NCI-H2171 (cell line): ENCODE results near the gene TRIM67.

Experiments used
- DNase-seq: peaks from one replicate; lab custom pipeline; 2025; lab: John Stamatoyannopoulos, UW

TRIM67 gene

GRCh38 chr1:231183639-231184590 lies 22.1 kb downstream of the TRIM67 start:
- no peak for DNase-seq

- DNase-seq = no peak
Observed at GRCh38 chr1:231184891-231185290, 23.0 kb downstream of the TRIM67 start.

GRCh38 chr1:231185391-231185790 lies 23.5 kb downstream of the TRIM67 start:
- DNase-seq = no peak

- no peak for DNase-seq
Observed at GRCh38 chr1:231186356-231187115, 24.7 kb downstream of the TRIM67 start.

- DNase-seq = no peak
Observed at GRCh38 chr1:231187571-231187970, 25.7 kb downstream of the TRIM67 start.

GRCh38 chr1:231188072-231188471 lies 26.2 kb downstream of the TRIM67 start:
- DNase-seq = no peak

GRCh38 chr1:231188768-231189167 lies 26.9 kb downstream of the TRIM67 start:
- no peak for DNase-seq

GRCh38 chr1:231189683-231190270 lies 27.9 kb downstream of the TRIM67 start:
- DNase-seq = no peak

- DNase-seq = no peak
Observed at GRCh38 chr1:231190456-231190855, 28.6 kb downstream of the TRIM67 start.

- no peak for DNase-seq
Observed at GRCh38 chr1:231192620-231193163, 30.8 kb downstream of the TRIM67 start.

GRCh38 chr1:231193710-231194340 lies 32.0 kb downstream of the TRIM67 start:
- no peak for DNase-seq

- DNase-seq = no peak
Observed at GRCh38 chr1:231194476-231194842, 32.6 kb downstream of the TRIM67 start.

GRCh38 chr1:231194843-231195516 lies 33.1 kb downstream of the TRIM67 start:
- no peak for DNase-seq

- DNase-seq = no peak
Observed at GRCh38 chr1:231196307-231196706, 34.4 kb downstream of the TRIM67 start.

GRCh38 chr1:231196728-231197127 lies 34.9 kb downstream of the TRIM67 start:
- DNase-seq = no peak

GRCh38 chr1:231199868-231200267 lies 38.0 kb downstream of the TRIM67 start:
- DNase-seq = no peak

GRCh38 chr1:231200388-231201031 lies 38.7 kb downstream of the TRIM67 start:
- no peak for DNase-seq

GRCh38 chr1:231201375-231201978 lies 39.6 kb downstream of the TRIM67 start:
- DNase-seq = no peak

GRCh38 chr1:231201979-231202633 lies 40.2 kb downstream of the TRIM67 start:
- DNase-seq = no peak
